ENCODE measurements around the gene C10orf71.

C10orf71 gene

DNA sequence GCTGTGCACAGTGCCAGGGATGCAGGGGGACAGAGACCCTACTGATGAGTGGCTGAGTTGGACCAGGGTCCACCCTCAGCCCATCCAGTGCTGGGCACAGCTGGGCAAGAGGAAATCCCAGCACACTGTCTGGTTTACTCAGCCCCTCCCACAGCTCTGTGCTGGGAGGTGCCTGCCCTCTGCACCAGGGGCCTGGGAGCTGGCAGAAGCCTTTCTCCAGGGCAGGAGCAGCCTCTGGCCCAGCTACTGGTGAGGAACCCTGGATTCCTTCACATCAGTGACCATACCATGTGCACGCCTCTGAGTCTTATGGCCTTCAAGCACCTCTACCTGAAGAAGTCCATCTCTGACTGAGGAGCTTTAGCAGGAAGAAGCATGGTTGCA is 25.9 kb upstream of the C10orf71 start:
- no peak for DNase-seq

DNA sequence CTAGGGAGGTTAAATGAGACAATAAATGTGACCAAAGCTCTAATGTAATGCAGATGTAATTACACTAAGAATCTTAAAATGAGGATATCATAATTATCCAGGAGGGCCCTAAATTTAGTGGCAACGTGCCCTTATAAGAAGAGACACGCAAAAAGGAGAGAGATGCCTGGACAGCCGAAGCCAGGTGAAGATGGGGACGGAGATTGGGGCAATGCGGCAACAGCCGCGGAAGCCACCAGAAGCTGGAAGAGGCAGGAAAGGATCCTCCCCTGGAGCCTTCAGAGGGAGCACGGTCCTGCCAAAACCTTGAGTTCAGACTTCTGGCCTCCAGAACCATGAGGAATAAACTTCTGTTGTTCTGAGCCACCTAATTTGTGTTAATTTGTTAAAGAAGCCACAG is 25.3 kb upstream of the C10orf71 start:
- no peak for DNase-seq

DNA sequence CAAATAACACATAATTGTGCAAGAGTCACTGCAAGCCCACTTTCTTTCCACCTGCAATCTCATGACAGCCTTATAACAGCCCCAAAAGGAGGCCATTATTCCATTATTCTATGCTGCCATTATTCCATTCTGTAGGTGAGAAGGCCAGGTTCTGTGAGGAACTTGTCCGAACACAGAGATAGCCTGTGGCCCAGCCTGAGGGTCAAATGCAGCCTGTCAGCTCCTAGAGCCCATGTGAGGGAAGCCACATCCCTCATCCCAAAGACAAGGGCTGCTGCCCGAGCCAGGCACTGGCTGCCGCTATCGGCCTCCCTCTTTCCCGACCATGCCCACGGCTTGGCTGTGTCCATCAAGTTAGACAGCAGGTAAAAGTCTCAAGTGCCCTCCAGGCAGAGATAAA is 24.1 kb upstream of the C10orf71 start:
- no peak for DNase-seq

DNA sequence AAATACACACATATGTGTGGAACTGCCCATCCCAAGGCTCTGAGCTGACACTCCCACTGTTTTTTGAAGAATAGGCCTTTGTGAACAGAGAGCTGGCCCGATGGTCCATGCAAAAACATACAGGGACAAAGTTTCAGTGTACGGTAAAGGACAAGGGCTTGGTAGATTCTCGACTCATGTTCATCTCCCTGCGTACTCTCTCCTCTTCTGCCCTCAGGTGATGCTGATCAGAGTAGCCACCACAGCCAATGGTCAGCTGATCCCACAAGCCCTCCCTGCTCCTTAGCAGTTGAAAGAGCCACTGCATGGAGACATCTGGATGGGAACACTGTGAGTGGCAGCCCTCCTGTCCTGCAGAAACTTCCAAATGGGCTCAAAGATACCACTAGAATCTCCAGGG is 23.1 kb upstream of the C10orf71 start:
- DNase-seq: no peak

DNA sequence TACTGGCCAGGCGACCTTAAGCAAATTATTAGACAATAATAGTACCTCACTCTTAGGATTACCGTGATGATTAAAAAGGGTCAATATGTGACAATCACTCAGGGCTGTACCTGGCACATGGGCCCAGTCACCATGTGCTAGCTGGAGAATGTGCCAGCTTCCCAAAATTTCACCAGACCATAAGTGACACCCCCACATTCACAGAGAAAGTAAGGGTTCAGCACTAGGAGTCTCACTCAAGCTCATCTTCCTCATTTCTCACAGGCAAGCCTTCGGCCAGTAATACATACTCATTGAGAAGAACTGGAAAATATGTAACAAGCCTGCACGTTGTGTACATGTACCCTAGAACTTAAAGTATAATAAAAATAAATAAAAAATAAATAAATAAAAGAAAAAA is 22.4 kb upstream of the C10orf71 start:
- DNase-seq: no peak

- DNase-seq: no peak
Measured at GRCh38 chr10:49277973-49278372, 21.0 kb upstream of the C10orf71 start.

DNA sequence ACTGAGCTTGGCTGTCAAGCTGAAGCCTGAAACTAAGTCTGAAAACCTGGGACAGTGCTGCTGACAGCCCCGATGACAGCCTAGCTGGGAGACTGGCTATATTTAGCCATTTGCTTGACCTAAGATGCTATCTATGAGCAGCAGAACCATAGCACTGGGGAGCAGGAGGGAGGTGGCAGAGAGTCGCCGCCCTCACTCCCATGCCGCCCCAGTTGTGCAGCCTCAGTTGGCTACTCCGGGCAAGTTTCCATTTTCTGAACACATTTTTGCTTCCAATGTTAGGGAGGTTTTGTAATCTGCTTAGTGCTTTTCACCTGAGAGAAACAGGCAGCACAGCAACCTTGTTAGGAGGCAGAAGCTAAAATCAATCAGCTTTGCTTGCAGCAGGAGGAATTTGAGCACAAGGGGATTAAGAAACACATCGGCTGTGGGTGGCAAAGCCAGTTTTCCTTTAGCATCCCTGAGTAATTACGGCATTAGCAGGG is 20.4 kb upstream of the C10orf71 start:
- no peak for DNase-seq

DNA sequence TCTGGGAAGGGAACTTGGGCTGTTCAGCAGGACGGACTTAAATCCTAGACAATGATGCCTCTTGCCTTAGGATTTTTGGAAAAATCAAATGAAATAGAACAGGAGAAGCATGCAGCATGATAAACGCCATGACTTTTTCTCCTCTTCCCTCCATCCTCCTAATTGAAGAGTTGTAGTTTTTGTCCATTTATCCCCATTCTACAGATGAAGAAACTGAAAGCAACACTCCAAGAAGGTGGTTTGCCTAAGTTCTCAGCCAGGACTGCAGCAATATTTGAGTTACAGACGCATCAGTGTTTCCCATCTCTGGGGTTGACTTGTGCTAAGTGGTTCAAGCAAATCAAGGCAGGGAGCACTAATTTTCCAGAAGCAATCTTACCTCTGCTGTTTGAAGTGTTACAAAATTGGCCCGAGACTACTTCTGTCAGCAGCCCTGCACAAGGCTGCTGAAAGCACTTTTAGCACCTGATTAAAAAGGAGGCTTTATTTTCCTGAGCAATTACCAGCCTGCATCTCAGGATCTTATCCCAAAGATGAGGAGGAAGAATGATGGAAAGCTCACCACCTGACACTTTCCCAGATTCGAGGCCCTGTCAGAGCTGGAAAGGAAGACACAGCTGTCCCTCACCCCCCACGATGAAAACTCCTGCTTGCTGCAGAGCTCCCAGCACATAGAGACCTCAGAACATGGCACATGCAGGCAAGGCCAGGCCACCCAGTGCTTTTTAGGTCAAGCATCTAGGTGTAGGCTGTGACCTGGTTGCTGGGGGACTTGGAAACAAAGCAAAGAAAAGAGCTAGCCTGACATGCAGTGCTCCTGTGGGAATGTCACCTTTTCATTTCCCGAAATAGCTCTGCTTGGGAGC is 19.7 kb upstream of the C10orf71 start:
- no peak for DNase-seq

- DNase-seq: no peak
Measured at GRCh38 chr10:49280001-49280408, 19.0 kb upstream of the C10orf71 start.

DNA sequence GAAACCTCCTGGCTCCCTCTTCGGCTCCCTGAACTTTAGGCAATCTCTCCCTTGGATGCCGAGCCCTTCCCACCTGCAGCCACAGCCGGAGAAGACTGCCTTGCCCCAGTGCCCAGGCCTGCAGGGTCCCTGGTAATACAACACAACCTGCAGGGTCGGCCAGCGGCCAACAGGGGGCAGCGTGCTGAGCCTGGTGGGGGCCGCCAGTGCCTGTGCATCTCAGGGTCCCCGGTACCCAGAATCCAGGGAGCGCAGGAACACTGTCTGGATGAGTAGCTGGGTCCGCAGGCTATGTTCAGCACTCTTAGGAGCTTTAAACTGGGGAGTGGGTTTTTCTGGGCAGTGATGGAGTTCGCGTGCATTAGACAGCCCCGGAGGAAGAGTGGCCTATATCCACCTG is 17.5 kb upstream of the C10orf71 start:
- DNase-seq: no peak

DNA sequence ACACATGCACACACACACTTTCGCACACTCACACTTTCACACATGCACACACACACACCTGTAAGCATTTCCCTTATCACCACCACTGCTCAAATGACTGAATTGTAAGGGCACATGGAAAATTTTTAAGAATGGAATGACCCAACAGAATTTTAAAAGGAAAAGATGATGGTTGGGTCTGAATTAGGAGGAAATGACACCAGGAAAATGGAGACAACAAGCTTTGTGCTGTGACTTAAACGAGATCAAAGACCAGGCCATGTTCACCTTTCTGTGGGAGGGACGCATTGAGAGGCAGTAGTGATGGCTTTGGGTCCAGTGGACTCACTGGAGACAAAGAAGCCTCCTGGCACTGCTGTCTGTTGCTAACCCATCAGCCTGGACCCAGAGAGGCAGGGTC is 16.7 kb upstream of the C10orf71 start:
- no peak for DNase-seq

GRCh38 chr10:49282879-49283341 is 16.1 kb upstream of the C10orf71 start:
- DNase-seq: no peak

DNA sequence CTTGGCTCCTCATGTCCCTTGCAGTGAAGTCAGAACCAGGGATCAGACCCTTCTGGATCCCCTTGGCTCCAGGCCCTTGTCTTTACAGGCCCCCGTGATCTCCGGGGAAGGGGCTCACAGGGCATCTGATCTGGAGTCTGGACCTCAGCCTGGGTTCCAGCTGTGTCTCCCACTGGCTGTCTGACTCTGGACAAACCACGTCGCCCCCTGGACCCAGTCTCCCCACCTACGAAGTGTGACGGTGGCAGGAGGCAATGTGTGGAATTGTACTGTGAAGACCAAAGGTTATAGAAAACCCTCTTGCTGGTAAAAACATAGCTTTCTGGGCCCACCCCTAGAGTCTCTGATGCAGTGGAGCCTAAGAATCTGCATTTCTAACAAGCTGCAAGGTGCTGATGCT is 15.5 kb upstream of the C10orf71 start:
- no peak for DNase-seq

DNA sequence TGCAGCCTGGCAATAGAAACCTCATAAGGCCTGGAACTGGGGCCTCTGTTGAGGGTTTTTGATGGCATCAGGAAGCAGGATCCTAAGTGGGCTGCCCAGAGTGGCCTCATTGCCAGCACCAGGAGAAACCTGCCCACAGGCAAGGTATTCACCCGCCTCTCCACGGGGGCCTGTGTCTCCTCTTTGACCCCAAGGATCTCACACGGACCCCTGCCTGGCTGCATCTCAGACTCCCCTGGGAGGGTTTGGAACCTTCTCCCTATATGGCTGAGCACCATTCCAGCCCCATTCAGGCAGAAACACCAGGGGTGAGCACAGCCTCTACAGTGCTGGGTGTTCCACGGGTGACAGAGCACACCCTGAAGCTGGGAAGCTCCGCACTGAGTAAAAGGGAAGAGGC is 14.6 kb upstream of the C10orf71 start:
- DNase-seq: no peak

GRCh38 chr10:49285232-49285631 is 13.7 kb upstream of the C10orf71 start:
- DNase-seq: no peak

GRCh38 chr10:49286686-49287085 is 12.3 kb upstream of the C10orf71 start:
- no peak for DNase-seq

DNA sequence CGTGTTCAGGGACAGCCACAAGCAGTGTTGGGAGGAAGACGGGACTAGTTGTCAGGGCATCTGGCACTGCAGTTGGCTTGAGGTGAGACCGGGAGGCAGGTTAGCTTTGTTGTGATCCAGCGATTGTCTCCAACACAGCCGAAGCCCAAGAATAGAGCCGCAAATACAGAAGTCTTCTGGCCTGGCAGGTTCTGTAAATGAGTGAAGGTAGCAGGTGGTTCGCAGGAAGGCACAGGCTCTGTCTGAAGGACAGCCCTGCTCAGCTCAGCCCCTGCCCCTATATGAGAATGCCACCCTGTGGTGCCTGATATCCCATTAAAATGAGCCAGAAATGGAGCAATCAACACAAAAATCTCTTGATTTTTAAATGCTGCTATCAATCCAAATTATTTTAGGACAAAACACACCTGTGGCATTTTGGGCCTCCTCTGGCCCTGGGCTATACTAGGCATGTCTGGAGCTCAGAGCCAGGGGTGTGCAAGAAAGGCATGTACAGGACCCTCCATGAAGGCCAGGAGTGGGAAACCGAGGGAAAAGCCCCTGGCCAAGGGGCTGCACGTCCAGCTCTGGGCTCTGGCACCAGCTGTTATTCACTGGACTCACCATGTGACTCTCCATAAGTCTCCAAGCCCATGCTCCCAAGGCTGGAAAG is 11.2 kb upstream of the C10orf71 start:
- DNase-seq: no peak

GRCh38 chr10:49288341-49289065 is 10.5 kb upstream of the C10orf71 start:
- DNase-seq: no peak

GRCh38 chr10:49289480-49289879 is 9.5 kb upstream of the C10orf71 start:
- no peak for DNase-seq

DNA sequence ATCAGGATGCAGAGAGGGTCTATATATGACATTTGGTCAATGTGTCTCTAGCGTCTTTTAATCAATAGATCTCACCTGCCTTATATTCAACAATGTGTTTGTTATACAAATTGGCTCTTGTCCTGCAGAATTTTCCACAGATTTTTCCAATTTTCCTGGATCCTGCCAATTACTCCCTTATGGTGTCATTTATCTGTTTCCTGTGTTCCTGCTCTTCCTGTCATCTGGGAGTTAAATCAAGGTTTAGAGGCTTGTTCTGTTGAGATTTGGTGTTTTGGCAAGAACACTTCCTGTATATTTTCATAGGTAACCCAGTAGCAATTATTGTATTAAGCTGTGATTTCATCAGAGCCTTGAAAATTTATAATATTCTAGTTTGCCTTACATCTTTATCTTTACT is 8.8 kb upstream of the C10orf71 start:
- DNase-seq: no peak

- DNase-seq: no peak
Measured at GRCh38 chr10:49290607-49291006, 8.4 kb upstream of the C10orf71 start.

- no peak for DNase-seq
Measured at GRCh38 chr10:49292565-49293207, 6.3 kb upstream of the C10orf71 start.

GRCh38 chr10:49293208-49293603 is 5.8 kb upstream of the C10orf71 start:
- DNase-seq: no peak
